Measurements from ENCODE around the gene BMP7.

Gene BMP7

DNA sequence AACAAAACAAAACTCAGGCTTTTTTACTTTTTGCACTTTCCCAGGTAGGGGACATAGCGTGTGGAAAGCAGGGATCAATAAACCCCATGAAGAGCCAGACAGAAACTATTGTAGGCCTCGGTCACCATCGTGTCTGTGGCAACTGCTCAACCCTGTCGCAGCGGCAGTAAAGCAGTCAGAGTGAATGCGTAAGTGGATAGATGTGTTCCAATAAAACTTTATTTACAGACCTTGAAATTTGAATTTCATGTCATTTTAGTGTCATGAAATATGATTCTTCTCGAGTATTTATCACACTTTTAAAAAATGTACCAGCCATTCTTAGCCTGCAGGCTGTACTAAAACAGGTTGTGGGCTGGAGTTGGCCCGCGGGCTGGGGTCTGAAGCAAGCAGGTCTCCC lies 14.5 kb downstream of the BMP7 start:
- no peak overlapping the region for H3K4me3 ChIP-seq (ENCODE audit: insufficient read depth, low read depth, low read length, poor library complexity, severe bottlenecking)
- H3K27me3 ChIP-seq (replicated peaks; ENCODE audit: control insufficient read depth, insufficient read depth, low read length, poor library complexity, severe bottlenecking): no peaks in the 10 kb centered on the region
- H3K4me1 ChIP-seq (ENCODE audit: control insufficient read depth, insufficient read depth, low read length, poor library complexity, severe bottlenecking): no peaks in the 10 kb centered on the region
- no peaks in the 10 kb centered on the region for H3K36me3 ChIP-seq (ENCODE audit: control insufficient read depth, insufficient read depth, low read length)
- H3K9me3 ChIP-seq (ENCODE audit: control insufficient read depth, low read length): no peaks in the 10 kb centered on the region
- DNase-seq: no peak
- no peak overlapping the region for H3K27ac ChIP-seq (ENCODE audit: insufficient read depth, low read length, poor library complexity, severe bottlenecking)

DNA sequence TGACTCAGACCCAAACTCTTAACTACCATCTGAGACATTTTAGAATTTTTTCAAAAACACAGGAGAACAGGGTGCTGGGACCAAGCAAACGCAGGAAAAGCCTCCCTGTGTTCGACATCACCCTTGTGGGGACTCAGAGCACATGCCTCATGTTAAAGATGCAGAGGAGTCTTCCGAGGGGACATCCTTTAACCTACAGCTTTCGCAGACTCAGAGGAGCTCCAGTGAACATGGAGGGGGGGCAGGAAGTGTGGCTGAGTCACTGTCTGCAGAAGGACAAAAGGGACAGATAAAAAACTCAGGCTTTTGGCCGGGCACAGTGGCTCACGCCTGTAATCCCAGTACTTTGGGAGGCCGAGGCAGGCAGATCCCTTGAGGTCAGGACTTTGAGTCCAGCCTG lies 15.1 kb downstream of the BMP7 start:
- Histone ChIP-seq H3K4me1 (ENCODE audit: control insufficient read depth, insufficient read depth, low read length, poor library complexity, severe bottlenecking) (no peaks in the 10 kb centered on the region), H3K9me3 (ENCODE audit: control insufficient read depth, low read length) (no peaks in the 10 kb centered on the region), H3K4me3 (ENCODE audit: insufficient read depth, low read depth, low read length, poor library complexity, severe bottlenecking) (no peak overlapping the region), H3K36me3 (ENCODE audit: control insufficient read depth, insufficient read depth, low read length) (no peaks in the 10 kb centered on the region), H3K27ac (ENCODE audit: insufficient read depth, low read length, poor library complexity, severe bottlenecking) (no peak overlapping the region), H3K27me3 (replicated peaks; ENCODE audit: control insufficient read depth, insufficient read depth, low read length, poor library complexity, severe bottlenecking) (no peaks in the 10 kb centered on the region)
- no peak for DNase-seq

DNA sequence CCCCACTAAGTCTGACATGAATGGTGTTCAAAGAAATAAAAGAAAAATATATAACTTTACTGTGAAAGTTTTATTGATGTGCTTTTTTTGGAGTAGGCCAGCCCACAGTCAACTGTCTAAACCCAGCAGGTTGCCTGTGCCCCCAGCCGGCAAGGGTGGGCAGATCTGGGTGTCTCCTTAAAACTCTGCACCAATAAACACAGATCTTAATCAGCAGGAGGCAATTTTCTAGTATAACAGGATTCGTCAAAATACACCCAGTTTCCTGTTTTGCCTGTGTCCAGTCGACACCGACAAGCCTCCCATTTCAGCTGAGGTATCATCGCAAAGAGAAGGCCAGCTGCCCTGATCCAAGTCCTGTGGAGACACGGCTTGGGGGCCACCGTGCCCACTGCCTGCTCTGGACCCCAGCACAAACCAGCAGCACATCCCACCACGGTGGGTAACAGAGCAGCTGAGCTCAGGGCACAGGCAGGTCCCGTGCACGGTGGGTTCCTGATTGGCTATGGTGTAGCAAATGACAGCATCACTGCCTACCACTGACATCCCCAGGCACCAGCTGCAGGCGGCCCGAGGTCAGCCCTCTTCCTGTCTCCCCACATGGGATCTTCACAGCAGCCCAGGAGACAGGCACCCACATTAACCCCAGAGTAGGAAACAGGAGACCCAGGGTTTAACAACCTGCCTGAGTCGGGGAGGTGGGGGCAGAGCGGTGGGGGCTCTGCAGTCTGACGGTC lies 15.7 kb downstream of the BMP7 start:
- Histone ChIP-seq H3K36me3 (ENCODE audit: control insufficient read depth, insufficient read depth, low read length) (no peaks in the 10 kb centered on the region), H3K27ac (ENCODE audit: insufficient read depth, low read length, poor library complexity, severe bottlenecking) (no peak overlapping the region), H3K4me3 (ENCODE audit: insufficient read depth, low read depth, low read length, poor library complexity, severe bottlenecking) (no peak overlapping the region), H3K4me1 (ENCODE audit: control insufficient read depth, insufficient read depth, low read length, poor library complexity, severe bottlenecking) (no peaks in the 10 kb centered on the region), H3K9me3 (ENCODE audit: control insufficient read depth, low read length) (no peaks in the 10 kb centered on the region), H3K27me3 (replicated peaks; ENCODE audit: control insufficient read depth, insufficient read depth, low read length, poor library complexity, severe bottlenecking) (no peaks in the 10 kb centered on the region)
- no peak for DNase-seq

DNA sequence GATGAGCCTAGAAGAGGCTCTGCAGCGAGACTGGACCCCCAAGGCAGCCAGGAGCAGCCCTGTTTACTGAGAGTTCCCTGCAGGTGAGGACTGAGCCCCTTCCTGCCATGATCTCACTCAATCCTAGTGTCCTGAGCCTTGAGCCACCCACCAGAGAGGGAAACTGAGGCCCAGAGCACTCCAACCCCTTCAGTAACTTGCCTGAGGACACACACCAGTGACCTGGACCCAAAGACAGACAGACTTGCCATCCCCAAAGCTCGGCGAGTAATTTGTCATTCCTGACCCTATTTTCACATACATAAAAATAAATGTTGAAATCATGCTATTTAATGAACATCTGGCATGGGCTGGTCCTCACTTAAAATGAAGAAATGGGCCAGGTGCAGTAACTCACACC lies 16.7 kb downstream of the BMP7 start:
- H3K9me3 ChIP-seq (ENCODE audit: control insufficient read depth, low read length): no peaks in the 10 kb centered on the region

DNA sequence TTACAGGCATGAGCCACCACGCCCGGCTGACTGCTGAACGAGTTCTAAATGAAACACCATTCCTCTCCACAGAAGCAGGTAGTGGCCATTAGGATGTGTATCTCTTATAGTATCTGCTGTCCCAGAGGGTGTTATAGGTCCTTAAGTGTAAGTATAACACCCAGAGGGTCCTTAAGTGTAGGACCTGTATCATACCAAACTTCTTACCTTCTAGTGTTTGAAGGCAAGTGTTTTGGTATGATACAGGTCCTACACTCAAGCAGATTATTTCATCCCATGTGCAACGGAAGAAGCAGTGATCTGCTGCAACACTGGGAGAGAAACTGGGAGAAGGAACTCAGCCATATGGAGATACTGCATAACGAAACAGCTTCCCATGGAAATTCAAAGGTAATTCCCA lies 17.4 kb downstream of the BMP7 start:
- Histone ChIP-seq H3K4me1 (ENCODE audit: control insufficient read depth, insufficient read depth, low read length, poor library complexity, severe bottlenecking) (no peaks in the 10 kb centered on the region), H3K9me3 (ENCODE audit: control insufficient read depth, low read length) (no peaks in the 10 kb centered on the region), H3K36me3 (ENCODE audit: control insufficient read depth, insufficient read depth, low read length) (no peaks in the 10 kb centered on the region), H3K4me3 (ENCODE audit: insufficient read depth, low read depth, low read length, poor library complexity, severe bottlenecking) (no peak overlapping the region), H3K27me3 (replicated peaks; ENCODE audit: control insufficient read depth, insufficient read depth, low read length, poor library complexity, severe bottlenecking) (no peaks in the 10 kb centered on the region), H3K27ac (ENCODE audit: insufficient read depth, low read length, poor library complexity, severe bottlenecking) (no peak overlapping the region)
- no peak for DNase-seq

More for the DNA sequence above, 16.7 kb downstream of the BMP7 start:
- H3K4me3 ChIP-seq (ENCODE audit: insufficient read depth, low read depth, low read length, poor library complexity, severe bottlenecking): no peak overlapping the region
- no peaks in the 10 kb centered on the region for H3K36me3 ChIP-seq (ENCODE audit: control insufficient read depth, insufficient read depth, low read length)
- no peak for DNase-seq
- no peak overlapping the region for H3K27ac ChIP-seq (ENCODE audit: insufficient read depth, low read length, poor library complexity, severe bottlenecking)
- H3K4me1 ChIP-seq (ENCODE audit: control insufficient read depth, insufficient read depth, low read length, poor library complexity, severe bottlenecking): no peaks in the 10 kb centered on the region
- H3K27me3 ChIP-seq (replicated peaks; ENCODE audit: control insufficient read depth, insufficient read depth, low read length, poor library complexity, severe bottlenecking): no peaks in the 10 kb centered on the region

DNA sequence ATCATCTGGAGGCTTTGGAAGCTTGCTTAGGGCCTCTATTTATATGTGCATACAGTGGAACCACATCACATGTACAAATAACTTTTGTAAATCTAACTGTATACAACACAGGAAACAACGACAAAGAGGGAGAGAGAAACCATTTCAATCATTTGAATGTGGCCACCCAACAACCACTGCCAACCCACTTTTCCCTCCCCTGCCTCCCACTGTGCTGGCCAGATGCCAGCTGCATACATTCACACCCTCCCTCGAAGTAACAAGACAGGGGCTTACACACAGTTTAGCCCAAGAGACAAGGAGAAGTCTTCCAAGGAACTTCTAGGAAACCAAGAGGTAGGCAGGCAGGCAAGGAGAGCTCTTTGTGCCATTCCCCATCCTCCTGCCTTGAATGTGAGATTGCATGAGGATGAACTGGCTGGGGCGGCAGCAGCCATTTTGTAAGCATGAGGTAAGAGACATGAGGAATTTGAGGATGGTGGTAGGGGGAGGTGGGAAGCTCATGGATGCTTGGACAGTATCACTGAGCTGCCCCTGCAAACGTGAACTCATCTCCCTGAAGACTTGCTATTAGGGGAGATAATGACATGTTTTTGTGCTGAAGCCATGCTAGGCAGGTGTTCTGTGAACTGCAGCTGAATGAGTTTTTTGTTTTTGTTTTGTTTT lies 18.2 kb downstream of the BMP7 start:
- no peaks in the 10 kb centered on the region for H3K27me3 ChIP-seq (replicated peaks; ENCODE audit: control insufficient read depth, insufficient read depth, low read length, poor library complexity, severe bottlenecking)
- H3K4me1 ChIP-seq (ENCODE audit: control insufficient read depth, insufficient read depth, low read length, poor library complexity, severe bottlenecking): no peaks in the 10 kb centered on the region
- H3K27ac ChIP-seq (ENCODE audit: insufficient read depth, low read length, poor library complexity, severe bottlenecking): no peak overlapping the region
- no peaks in the 10 kb centered on the region for H3K36me3 ChIP-seq (ENCODE audit: control insufficient read depth, insufficient read depth, low read length)
- DNase-seq: no peak
- H3K9me3 ChIP-seq (ENCODE audit: control insufficient read depth, low read length): no peaks in the 10 kb centered on the region
- no peak overlapping the region for H3K4me3 ChIP-seq (ENCODE audit: insufficient read depth, low read depth, low read length, poor library complexity, severe bottlenecking)

DNA sequence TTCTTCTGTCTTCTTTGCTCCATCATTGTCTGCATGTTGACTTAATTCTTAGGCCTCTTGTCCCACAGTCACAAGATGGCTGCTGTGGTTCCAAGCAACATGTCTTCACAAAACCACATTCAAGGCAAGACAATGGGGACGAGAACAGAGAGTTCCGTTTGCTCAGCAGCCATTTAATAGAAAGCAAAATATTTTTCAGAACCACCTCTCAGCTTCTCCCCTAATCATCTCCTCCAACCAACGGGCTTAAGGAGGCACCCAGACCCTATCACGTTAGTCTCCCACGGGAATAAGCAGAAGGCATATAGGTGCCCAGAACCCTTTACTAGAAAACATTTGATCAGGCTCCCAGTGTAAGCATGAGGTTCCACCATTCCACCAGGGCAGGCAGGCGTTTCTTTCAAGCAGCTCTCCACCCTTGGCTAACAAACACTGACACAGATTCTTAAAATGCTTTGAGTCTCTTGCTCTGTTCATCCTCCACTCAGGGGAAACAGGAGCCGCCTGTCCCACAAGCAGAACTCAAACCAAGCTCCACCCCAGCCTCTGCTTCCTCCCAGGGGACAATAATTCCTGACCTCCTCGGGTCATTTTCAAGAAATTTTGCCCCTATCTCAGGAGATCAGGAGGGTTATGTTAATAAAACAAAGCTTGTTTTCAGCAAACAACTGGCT lies 19.0 kb downstream of the BMP7 start:
- no peak for DNase-seq
- Histone ChIP-seq H3K9me3 (ENCODE audit: control insufficient read depth, low read length) (no peaks in the 10 kb centered on the region), H3K27ac (ENCODE audit: insufficient read depth, low read length, poor library complexity, severe bottlenecking) (no peak overlapping the region), H3K4me1 (ENCODE audit: control insufficient read depth, insufficient read depth, low read length, poor library complexity, severe bottlenecking) (no peaks in the 10 kb centered on the region), H3K4me3 (ENCODE audit: insufficient read depth, low read depth, low read length, poor library complexity, severe bottlenecking) (no peak overlapping the region), H3K36me3 (ENCODE audit: control insufficient read depth, insufficient read depth, low read length) (no peaks in the 10 kb centered on the region), H3K27me3 (replicated peaks; ENCODE audit: control insufficient read depth, insufficient read depth, low read length, poor library complexity, severe bottlenecking) (no peaks in the 10 kb centered on the region)

DNA sequence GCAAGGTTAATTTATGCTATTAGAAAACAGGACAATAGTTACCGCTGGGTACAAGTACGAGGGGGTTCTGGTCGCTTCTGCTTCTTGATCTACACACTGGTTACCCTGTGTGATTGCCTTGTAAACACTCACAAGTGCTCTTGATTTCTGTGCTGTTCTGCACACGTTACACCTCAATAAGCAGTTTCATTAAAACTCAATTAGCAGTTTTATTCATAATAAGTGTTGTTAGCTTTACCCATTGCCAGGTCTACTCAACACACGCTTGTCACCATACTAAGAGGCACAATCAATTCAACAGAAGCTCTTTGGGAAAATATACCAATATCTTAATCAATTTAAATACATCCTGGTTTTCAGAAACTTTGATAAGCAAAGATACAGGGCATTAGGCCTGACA lies 20.4 kb downstream of the BMP7 start:
- H3K4me1 ChIP-seq (ENCODE audit: control insufficient read depth, insufficient read depth, low read length, poor library complexity, severe bottlenecking): no peaks in the 10 kb centered on the region
- H3K27ac ChIP-seq (ENCODE audit: insufficient read depth, low read length, poor library complexity, severe bottlenecking): no peak overlapping the region
- no peak overlapping the region for H3K4me3 ChIP-seq (ENCODE audit: insufficient read depth, low read depth, low read length, poor library complexity, severe bottlenecking)
- H3K36me3 ChIP-seq (ENCODE audit: control insufficient read depth, insufficient read depth, low read length): no peaks in the 10 kb centered on the region
- H3K9me3 ChIP-seq (ENCODE audit: control insufficient read depth, low read length): no peaks in the 10 kb centered on the region
- DNase-seq: no peak
- H3K27me3 ChIP-seq (replicated peaks; ENCODE audit: control insufficient read depth, insufficient read depth, low read length, poor library complexity, severe bottlenecking): no peaks in the 10 kb centered on the region

DNA sequence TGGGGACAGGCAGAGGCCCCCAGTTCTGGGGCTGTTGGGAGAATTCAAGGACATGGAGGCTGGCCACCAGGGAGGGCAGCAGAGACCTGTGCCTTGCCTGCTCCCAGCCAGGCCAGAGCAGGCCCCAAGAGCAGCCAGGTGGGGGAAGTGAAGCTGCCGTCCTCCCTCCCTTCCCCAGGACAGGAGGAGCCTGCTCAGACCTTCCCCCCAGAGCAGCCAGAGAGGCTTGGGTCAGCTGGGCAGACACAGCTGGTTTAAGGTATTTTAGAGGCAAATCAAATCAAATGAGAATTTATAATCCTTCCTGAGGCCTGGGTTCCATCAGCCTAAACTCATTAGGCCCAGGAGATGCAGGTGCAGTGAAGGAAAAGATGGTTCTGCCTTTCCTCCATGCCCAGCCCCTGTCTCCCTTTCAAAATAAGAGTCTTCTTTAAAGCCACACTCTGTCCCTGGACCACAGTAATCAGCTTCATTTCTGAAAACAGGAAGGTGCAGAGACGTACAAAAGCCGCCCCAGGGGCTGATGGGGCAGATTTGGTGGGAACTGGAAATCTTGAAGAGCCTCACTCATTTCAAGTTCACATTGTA lies 21.7 kb downstream of the BMP7 start:
- H3K27ac ChIP-seq (ENCODE audit: insufficient read depth, low read length, poor library complexity, severe bottlenecking): no peak overlapping the region
- H3K36me3 ChIP-seq (ENCODE audit: control insufficient read depth, insufficient read depth, low read length): no peaks in the 10 kb centered on the region
- no peak for DNase-seq
- no peaks in the 10 kb centered on the region for H3K9me3 ChIP-seq (ENCODE audit: control insufficient read depth, low read length)
- no peaks in the 10 kb centered on the region for H3K4me1 ChIP-seq (ENCODE audit: control insufficient read depth, insufficient read depth, low read length, poor library complexity, severe bottlenecking)
- no peaks in the 10 kb centered on the region for H3K27me3 ChIP-seq (replicated peaks; ENCODE audit: control insufficient read depth, insufficient read depth, low read length, poor library complexity, severe bottlenecking)
- H3K4me3 ChIP-seq (ENCODE audit: insufficient read depth, low read depth, low read length, poor library complexity, severe bottlenecking): no peak overlapping the region

DNA sequence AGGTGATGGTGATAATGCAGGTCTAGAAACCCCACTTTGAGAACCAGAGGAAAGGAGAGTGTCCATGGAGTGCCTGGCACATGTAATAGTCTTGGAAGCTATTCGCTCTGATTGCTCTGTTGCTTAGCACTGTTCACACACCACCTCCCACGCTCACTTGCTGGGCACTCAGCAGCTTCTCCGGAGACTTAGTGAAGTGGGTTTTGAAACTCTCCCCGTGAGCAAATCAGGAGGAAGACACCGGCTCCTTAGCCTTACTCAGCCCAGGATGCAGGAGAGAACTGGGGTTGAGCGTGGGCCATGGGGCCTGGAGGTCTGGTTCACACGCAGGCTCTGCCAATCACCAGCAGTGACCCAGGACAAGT lies 22.2 kb downstream of the BMP7 start:
- no peaks in the 10 kb centered on the region for H3K36me3 ChIP-seq (ENCODE audit: control insufficient read depth, insufficient read depth, low read length)
- H3K4me3 ChIP-seq (ENCODE audit: insufficient read depth, low read depth, low read length, poor library complexity, severe bottlenecking): no peak overlapping the region
- H3K27me3 ChIP-seq (replicated peaks; ENCODE audit: control insufficient read depth, insufficient read depth, low read length, poor library complexity, severe bottlenecking): no peaks in the 10 kb centered on the region
- DNase-seq: no peak
- H3K9me3 ChIP-seq (ENCODE audit: control insufficient read depth, low read length): no peaks in the 10 kb centered on the region
- no peaks in the 10 kb centered on the region for H3K4me1 ChIP-seq (ENCODE audit: control insufficient read depth, insufficient read depth, low read length, poor library complexity, severe bottlenecking)
- no peak overlapping the region for H3K27ac ChIP-seq (ENCODE audit: insufficient read depth, low read length, poor library complexity, severe bottlenecking)
